ENCODE data around the gene SRSF3.

DNA sequence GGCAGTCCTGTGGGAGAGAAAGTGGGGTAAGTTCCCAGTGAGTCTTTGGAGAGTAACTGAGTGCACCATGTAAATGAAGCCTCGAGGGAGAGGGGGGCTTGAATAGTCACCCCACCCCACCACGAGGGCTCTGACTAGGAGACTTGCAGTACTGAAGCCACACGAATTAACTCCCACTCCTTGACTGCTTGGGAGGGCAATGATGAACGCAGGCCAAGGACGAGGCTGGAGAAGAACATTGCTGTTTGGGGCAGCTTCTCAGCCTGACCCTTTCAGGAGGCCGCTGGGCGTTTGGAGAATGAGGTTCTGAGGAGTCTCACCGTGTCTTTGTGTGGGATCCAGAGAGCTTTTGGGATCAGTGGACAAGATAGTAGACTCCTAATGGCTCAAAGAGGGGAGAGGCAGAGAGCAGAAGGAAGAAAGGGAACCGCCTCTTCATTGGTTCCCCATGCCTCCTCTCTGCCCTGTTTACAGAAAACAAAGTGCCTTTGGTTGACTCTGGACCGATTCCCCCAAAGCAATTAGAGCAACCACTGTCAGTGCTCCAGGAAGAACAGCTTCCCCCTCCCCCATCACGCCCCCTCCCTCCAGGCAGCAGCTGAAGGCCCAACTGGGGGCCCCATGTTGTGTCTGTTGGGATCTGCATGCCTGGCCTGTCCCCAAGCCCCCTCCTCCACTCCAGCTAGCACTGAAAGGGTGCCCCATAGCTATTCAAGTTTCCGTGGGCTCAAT is 42.7 kb downstream of the SRSF3 start:
- TF ChIP-seq, protein P1, sequence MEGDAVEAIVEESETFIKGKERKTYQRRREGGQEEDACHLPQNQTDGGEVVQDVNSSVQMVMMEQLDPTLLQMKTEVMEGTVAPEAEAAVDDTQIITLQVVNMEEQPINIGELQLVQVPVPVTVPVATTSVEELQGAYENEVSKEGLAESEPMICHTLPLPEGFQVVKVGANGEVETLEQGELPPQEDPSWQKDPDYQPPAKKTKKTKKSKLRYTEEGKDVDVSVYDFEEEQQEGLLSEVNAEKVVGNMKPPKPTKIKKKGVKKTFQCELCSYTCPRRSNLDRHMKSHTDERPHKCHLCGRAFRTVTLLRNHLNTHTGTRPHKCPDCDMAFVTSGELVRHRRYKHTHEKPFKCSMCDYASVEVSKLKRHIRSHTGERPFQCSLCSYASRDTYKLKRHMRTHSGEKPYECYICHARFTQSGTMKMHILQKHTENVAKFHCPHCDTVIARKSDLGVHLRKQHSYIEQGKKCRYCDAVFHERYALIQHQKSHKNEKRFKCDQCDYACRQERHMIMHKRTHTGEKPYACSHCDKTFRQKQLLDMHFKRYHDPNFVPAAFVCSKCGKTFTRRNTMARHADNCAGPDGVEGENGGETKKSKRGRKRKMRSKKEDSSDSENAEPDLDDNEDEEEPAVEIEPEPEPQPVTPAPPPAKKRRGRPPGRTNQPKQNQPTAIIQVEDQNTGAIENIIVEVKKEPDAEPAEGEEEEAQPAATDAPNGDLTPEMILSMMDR (IDR thresholded peaks at IDR 0.05): no peak
- no peak for TF ChIP-seq POLR2A (IDR thresholded peaks at IDR 0.05)
